ENCODE measurements around the gene GABRA4.

GRCh38 chr4:47010912-47011446 lies 17.6 kb upstream of the GABRA4 start:
- TF ChIP-seq ZFX (IDR thresholded peaks at IDR 0.05), result no peak
- TF ChIP-seq CTCF (conservative IDR thresholded peaks at IDR 0.05), result no peak

All from C4-2B (cell line).